Vagina (tissue), 2 donors: ENCODE measurements around the gene ARVCF. TPM values are rescaled to one million over a fixed set of nuclear protein-coding genes. Genes with fewer than 3 reads are reported as not detected.

Experiments used
- DNase-seq, 2 donors: peaks; one replicate each; pipeline ENCODE4 v3.0.0-alpha.2; 2017; ENCODE audit errors: extremely low spot score in 2 of 2
- H3K27ac ChIP-seq: fragments of 200-600 bp; sonication (generic); one replicate; pipeline ENCODE4 v1.5.1; 2019
- H3K27me3 ChIP-seq: fragments of 200-600 bp; sonication (generic); one replicate; pipeline ENCODE4 v1.5.1; 2019
- H3K36me3 ChIP-seq, 2 donors: fragments of 200-600 bp; sonication (generic); one replicate each; pipeline ENCODE4 v1.5.1; 2017 to 2019
- H3K4me1 ChIP-seq: fragments of 200-600 bp; sonication (generic); one replicate; pipeline ENCODE4 v1.5.1; 2019
- H3K4me3 ChIP-seq, 2 donors: fragments of 200-600 bp; sonication (generic); 1 replicate in 1 of 2; 2 replicates in 1 of 2; pipeline ENCODE4 v1.5.1; 2016 to 2019
- H3K9me3 ChIP-seq: fragments of 200-600 bp; sonication (generic); one replicate; pipeline ENCODE4 v1.5.1; 2019
- POLR2A ChIP-seq, 2 donors: fragments of 450-650 bp; IDR thresholded peaks; one replicate each; pipeline ENCODE4 v1.6.1; 2017; ENCODE audit warnings: antibody characterized with exemption in 2 of 2, mild to moderate bottlenecking in 2 of 2, moderate library complexity in 2 of 2
- POLR2AphosphoS5 ChIP-seq, 2 donors: sonication (generic); formaldehyde crosslinking; IDR thresholded peaks; one replicate each; pipeline ENCODE4 v1.9.0; 2017; ENCODE audit warnings: antibody characterized with exemption in 2 of 2, mild to moderate bottlenecking in 2 of 2, low read depth in 1 of 2; ENCODE audit not compliant: insufficient read depth in 1 of 2
- intact Hi-C: fragments of 100-400 bp; cut with DNase I; formaldehyde crosslinking; loops from one replicate; pipeline ENCODE4 v1.15.1; 2023
- total RNA-seq: library from RNA; depleted of rRNA; stranded (reverse); fragments of >200 nt; gene quantifications from one replicate; pipeline ENCODE4 v1.2.3, GENCODE V29; 2016
- TF ChIP-seq, protein P1 (sequence below), 3 experiments: fragments of 450-650 bp in 2 of 3; fragments of 200-600 bp in 1 of 3; sonication (generic) in 1 of 3; IDR thresholded peaks; one replicate each; pipeline ENCODE4 v1.5.1; 2017 to 2019; ENCODE audit warnings: antibody characterized with exemption in 3 of 3, mild to moderate bottlenecking in 2 of 3, moderate library complexity in 2 of 3

ARVCF gene
- total RNA-seq, 1 donor from 2014 or later: 10.8 TPM

DNA sequence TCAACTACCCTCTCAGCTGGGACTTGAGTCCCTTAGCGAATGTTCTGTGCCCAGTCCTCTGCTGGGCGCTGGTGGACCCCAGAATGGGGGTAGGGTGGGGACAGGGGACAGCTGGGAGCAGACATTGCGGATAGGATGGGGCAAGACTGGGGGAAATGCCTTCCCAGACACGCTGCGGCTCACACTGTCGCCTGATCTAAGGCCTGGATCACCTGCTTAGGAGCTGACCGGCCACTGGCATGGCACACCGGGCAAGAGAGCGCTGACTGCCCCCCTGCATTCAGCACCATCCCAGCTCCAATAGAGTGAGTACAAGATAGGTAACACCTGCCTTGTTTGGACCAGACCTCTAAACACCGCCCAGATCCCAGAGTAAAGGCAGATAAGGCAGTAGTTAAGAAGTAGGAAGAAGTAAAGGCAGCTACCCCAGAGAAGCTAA is 1.4 kb downstream of the ARVCF start:
- peaks cover 10% of the 10 kb centered on the region for H3K4me1 ChIP-seq
- H3K36me3 ChIP-seq: no peaks in the 10 kb centered on the region
- no peaks in the 10 kb centered on the region for H3K27me3 ChIP-seq
- no peak for DNase-seq
- H3K9me3 ChIP-seq: no peaks in the 10 kb centered on the region
- no peak overlapping the region for H3K27ac ChIP-seq
- intact Hi-C loops: no loop called here
- no peak for TF ChIP-seq POLR2A (IDR thresholded peaks at IDR 0.05)
- TF ChIP-seq POLR2AphosphoS5 (IDR thresholded peaks at IDR 0.05; ENCODE audit: insufficient read depth in 1 of 2, low read depth in 1 of 2): no peak
- TF ChIP-seq, protein P1, sequence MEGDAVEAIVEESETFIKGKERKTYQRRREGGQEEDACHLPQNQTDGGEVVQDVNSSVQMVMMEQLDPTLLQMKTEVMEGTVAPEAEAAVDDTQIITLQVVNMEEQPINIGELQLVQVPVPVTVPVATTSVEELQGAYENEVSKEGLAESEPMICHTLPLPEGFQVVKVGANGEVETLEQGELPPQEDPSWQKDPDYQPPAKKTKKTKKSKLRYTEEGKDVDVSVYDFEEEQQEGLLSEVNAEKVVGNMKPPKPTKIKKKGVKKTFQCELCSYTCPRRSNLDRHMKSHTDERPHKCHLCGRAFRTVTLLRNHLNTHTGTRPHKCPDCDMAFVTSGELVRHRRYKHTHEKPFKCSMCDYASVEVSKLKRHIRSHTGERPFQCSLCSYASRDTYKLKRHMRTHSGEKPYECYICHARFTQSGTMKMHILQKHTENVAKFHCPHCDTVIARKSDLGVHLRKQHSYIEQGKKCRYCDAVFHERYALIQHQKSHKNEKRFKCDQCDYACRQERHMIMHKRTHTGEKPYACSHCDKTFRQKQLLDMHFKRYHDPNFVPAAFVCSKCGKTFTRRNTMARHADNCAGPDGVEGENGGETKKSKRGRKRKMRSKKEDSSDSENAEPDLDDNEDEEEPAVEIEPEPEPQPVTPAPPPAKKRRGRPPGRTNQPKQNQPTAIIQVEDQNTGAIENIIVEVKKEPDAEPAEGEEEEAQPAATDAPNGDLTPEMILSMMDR (IDR thresholded peaks at IDR 0.05): no peak
- H3K4me3 ChIP-seq: no peak overlapping the region

DNA sequence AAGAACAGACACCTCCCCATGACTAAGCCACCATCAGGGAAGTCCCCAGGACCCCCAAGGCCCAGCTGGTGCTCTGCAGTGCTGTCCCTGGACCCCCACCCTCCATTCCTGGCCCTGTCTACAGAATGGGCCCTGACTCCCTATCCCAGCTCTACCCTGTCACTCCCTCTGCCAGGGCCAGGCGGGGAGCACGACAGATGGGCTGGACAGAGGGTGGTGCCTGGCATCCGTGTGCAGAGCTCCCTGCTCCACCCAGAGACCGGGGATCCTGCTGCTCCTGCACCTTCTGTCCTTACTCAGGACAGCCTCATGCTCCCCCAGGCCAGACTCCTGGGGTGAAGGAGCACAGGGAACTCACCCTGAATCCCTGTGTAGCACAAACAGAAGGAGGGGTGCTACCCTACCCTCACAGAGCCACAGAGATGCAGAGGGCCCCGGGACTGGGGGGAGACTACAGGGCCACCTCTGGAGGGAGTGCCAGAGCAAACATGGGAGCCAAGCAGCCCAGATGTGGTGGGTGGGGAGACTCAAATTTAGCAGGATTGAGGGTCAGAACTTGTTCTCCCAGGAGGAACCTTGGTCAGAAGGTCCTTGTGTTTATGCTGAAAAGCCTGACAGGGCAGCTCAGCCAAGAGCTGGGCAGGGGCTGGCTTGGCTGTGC is 2.0 kb downstream of the ARVCF start:
- Histone ChIP-seq H3K4me1 (peaks cover 6% of the 10 kb centered on the region), H3K27ac (no peak overlapping the region), H3K4me3 (no peak overlapping the region), H3K9me3 (no peaks in the 10 kb centered on the region), H3K27me3 (no peaks in the 10 kb centered on the region), H3K36me3 (no peaks in the 10 kb centered on the region)
- DNase-seq: no peak
- TF ChIP-seq, protein P1 (IDR thresholded peaks at IDR 0.05): no peak
- TF ChIP-seq POLR2A (IDR thresholded peaks at IDR 0.05) (no peak), POLR2AphosphoS5 (IDR thresholded peaks at IDR 0.05; ENCODE audit: insufficient read depth in 1 of 2, low read depth in 1 of 2) (no peak)
- intact Hi-C loops: no loop called here

DNA sequence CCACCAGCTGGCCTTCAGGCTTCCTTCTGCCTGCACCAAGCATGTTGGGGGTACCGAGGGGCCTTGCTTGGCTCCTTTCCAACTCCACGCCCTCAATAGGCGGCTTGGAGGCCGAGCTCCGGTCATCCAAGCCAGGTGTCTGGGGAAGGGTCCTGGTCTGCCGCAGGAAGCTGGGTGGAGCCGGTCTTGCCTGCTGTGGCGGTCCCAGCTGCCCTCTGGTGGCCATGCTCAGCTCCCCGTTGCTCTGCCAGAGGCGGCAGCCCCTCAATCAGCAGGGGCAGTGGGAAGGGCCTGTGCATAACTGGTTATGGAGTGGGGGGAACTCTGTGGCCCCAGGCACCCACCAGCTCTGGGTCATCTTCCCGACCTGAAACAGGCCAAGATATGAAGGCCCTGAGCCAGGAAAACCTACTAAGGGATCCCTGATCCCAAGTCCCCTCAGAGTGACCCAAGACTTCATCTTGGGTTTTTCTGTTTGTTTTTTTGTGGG is 3.2 kb downstream of the ARVCF start:
- H3K27ac ChIP-seq: no peak overlapping the region
- intact Hi-C loops: loop anchor here (2.0 kb wide), 1 partner anchor 43 kb away; no protein-coding TSS in a partner anchor
- H3K27me3 ChIP-seq: no peaks in the 10 kb centered on the region
- H3K36me3 ChIP-seq: no peaks in the 10 kb centered on the region
- no peak overlapping the region for H3K4me3 ChIP-seq
- no peaks in the 10 kb centered on the region for H3K9me3 ChIP-seq
- DNase-seq: no peak
- TF ChIP-seq, protein P1 (IDR thresholded peaks at IDR 0.05): peak in 2 of 3 experiments; percentile 57 to 78
- TF ChIP-seq POLR2AphosphoS5 (IDR thresholded peaks at IDR 0.05; ENCODE audit: insufficient read depth in 1 of 2, low read depth in 1 of 2): no peak
- peaks cover 6% of the 10 kb centered on the region for H3K4me1 ChIP-seq

GRCh38 chr22:20012741-20013331 is 3.8 kb downstream of the ARVCF start:
- TF ChIP-seq, protein P1 (IDR thresholded peaks at IDR 0.05): no peak
- TF ChIP-seq POLR2AphosphoS5 (IDR thresholded peaks at IDR 0.05; ENCODE audit: insufficient read depth in 1 of 2, low read depth in 1 of 2): no peak
- no peak for TF ChIP-seq POLR2A (IDR thresholded peaks at IDR 0.05)
- DNase-seq: no peak
- H3K4me1 ChIP-seq: peaks cover 6% of the 10 kb centered on the region
- no peaks in the 10 kb centered on the region for H3K36me3 ChIP-seq
- intact Hi-C loops: loop anchor here (2.0 kb wide), 1 partner anchor 42 kb away; no protein-coding TSS in a partner anchor
- no peak overlapping the region for H3K4me3 ChIP-seq
- H3K27ac ChIP-seq: no peak overlapping the region
- H3K9me3 ChIP-seq: no peaks in the 10 kb centered on the region
- no peaks in the 10 kb centered on the region for H3K27me3 ChIP-seq
